Measurements from ENCODE around the gene NDUFS5.

GRCh38 chr1:39003794-39004193 lies 22.4 kb upstream of the NDUFS5 start:
- no peak for TF ChIP-seq CTCF (IDR thresholded peaks at IDR 0.05)
- no peak for TF ChIP-seq POLR2A (IDR thresholded peaks at IDR 0.05)
- no peak for TF ChIP-seq POLR2AphosphoS5 (IDR thresholded peaks at IDR 0.05)
- TF ChIP-seq EP300 (IDR thresholded peaks at IDR 0.05), result no peak

Measured in sigmoid colon (tissue), 4 donors.